ENCODE measurements around the gene EEF1B2.
"Not testable (repeated sequence)": the region's sequence is repeated elsewhere in the genome, so short reads cannot be mapped to it uniquely, and the experiment has no call there.

Gene EEF1B2

DNA sequence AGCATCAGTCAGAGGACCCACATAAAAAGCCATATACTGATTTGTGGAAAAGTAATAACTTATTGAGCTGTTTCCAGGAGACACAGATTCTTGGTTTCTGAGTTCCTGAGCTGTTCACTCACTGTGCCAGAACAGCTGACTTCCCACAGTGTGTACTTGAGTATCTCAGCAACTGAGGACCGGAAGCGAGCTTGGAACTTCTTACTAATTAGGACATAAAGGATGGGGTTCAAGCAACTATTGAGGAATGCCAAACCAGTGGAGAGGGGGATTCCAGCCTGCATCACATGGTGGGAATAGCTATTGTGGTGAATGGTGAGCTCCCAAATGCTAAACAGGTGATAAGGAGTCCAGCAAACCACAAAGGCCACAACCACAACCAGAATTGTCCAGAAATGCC, 16.4 kb downstream of the EEF1B2 start:
- POLR2A ChIA-PET: no interaction called here
- no peaks in the 10 kb centered on the region for H3K4me1 ChIP-seq (ENCODE audit: control extremely low read depth in 1 of 4, control insufficient read depth in 4 of 4, insufficient read depth in 4 of 4, low read length in 3 of 4)
- DNase-seq: no peak
- CTCF ChIA-PET: interaction anchor here (0.8 kb wide), 1 partner anchor 10 kb away, joined by 3 read pairs; no protein-coding TSS in a partner anchor
- H3K4me3 ChIP-seq (ENCODE audit: control insufficient read depth in 1 of 7, extremely low read depth in 1 of 7, insufficient read depth in 4 of 7, low read depth in 2 of 7, low read length in 6 of 7): no peak overlapping the region
- no peak overlapping the region for H3K27ac ChIP-seq (ENCODE audit: insufficient read depth in 1 of 2, low read depth in 1 of 2, low read length in 2 of 2, poor library complexity in 1 of 2, severe bottlenecking in 2 of 2)
- no peaks in the 10 kb centered on the region for H3K9me3 ChIP-seq (ENCODE audit: control extremely low read depth in 1 of 5, control insufficient read depth in 4 of 5, insufficient read depth in 2 of 5, low read depth in 1 of 5, low read length in 4 of 5)
- no peaks in the 10 kb centered on the region for H3K36me3 ChIP-seq (ENCODE audit: control insufficient read depth in 4 of 4, insufficient read depth in 4 of 4, low read length in 3 of 4)
- 90% methylated on average over 2 of the region's 2 CpGs for WGBS (ENCODE audit: insufficient coverage)
- H3K27me3 ChIP-seq (replicated peaks in 2 of 5; ENCODE audit: control insufficient read depth in 4 of 5, insufficient read depth in 5 of 5, low read length in 4 of 5): peaks cover 0 to 10% (median 3%) of the 10 kb centered on the region in 5 experiments

GRCh38 chr2:206176901-206177300, 17.2 kb downstream of the EEF1B2 start:
- POLR2A ChIA-PET: no interaction called here
- H3K27me3 ChIP-seq (replicated peaks in 2 of 5; ENCODE audit: control insufficient read depth in 4 of 5, insufficient read depth in 5 of 5, low read length in 4 of 5): peaks cover 0 to 10% (median 3%) of the 10 kb centered on the region in 5 experiments

GRCh38 chr2:206181526-206181925, 21.8 kb downstream of the EEF1B2 start:
- H3K9me3 ChIP-seq (ENCODE audit: control extremely low read depth in 1 of 5, control insufficient read depth in 4 of 5, insufficient read depth in 2 of 5, low read depth in 1 of 5, low read length in 4 of 5); H3K4me3 ChIP-seq (ENCODE audit: control insufficient read depth in 1 of 7, extremely low read depth in 1 of 7, insufficient read depth in 4 of 7, low read depth in 2 of 7, low read length in 6 of 7); H3K27me3 ChIP-seq (replicated peaks in 2 of 5; ENCODE audit: control insufficient read depth in 4 of 5, insufficient read depth in 5 of 5, low read length in 4 of 5); H3K36me3 ChIP-seq (ENCODE audit: control insufficient read depth in 4 of 4, insufficient read depth in 4 of 4, low read length in 3 of 4); CTCF ChIA-PET; H3K27ac ChIP-seq (ENCODE audit: insufficient read depth in 1 of 2, low read depth in 1 of 2, low read length in 2 of 2, poor library complexity in 1 of 2, severe bottlenecking in 2 of 2); POLR2A ChIA-PET; H3K4me1 ChIP-seq (ENCODE audit: control extremely low read depth in 1 of 4, control insufficient read depth in 4 of 4, insufficient read depth in 4 of 4, low read length in 3 of 4); DNase-seq: not testable (repeated sequence)
- 100% methylated on average over 3 of the region's 6 CpGs for WGBS (ENCODE audit: insufficient coverage)

More at GRCh38 chr2:206176901-206177300, 17.2 kb downstream of the EEF1B2 start:
- Histone ChIP-seq H3K9me3 (ENCODE audit: control extremely low read depth in 1 of 5, control insufficient read depth in 4 of 5, insufficient read depth in 2 of 5, low read depth in 1 of 5, low read length in 4 of 5) (no peaks in the 10 kb centered on the region), H3K27ac (ENCODE audit: insufficient read depth in 1 of 2, low read depth in 1 of 2, low read length in 2 of 2, poor library complexity in 1 of 2, severe bottlenecking in 2 of 2) (no peak overlapping the region), H3K4me3 (ENCODE audit: control insufficient read depth in 1 of 7, extremely low read depth in 1 of 7, insufficient read depth in 4 of 7, low read depth in 2 of 7, low read length in 6 of 7) (no peak overlapping the region), H3K36me3 (ENCODE audit: control insufficient read depth in 4 of 4, insufficient read depth in 4 of 4, low read length in 3 of 4) (no peaks in the 10 kb centered on the region), H3K4me1 (ENCODE audit: control extremely low read depth in 1 of 4, control insufficient read depth in 4 of 4, insufficient read depth in 4 of 4, low read length in 3 of 4) (no peaks in the 10 kb centered on the region)
- CTCF ChIA-PET: no interaction called here
- no peak for DNase-seq
- 54% methylated on average over 3 of the region's 3 CpGs for WGBS (ENCODE audit: insufficient coverage)

DNA sequence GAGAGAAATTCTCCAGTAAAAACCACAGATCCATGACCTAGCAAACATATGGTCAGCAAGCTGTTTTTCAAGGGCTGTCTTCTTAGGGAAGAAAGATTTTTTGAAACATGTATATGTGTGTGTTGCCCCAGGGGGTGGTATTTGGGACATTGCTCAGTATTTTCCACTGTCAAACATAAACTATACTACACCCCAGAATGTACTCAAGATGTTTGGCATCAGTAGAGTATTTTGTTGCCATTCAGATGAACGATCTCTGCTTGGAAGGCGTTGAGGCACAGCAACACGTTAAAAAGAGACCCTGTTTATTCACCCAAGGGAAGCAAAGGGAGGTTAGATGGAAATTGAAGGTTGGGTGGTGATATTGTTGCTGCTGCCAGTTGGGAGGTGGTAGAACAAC, 30.0 kb downstream of the EEF1B2 start:
- no CpG with 5 or more reads among the region's 3 CpGs for WGBS (ENCODE audit: insufficient coverage)
- DNase-seq: no peak
- ChIA-PET CTCF (no interaction called here), POLR2A (no interaction called here)
- Histone ChIP-seq H3K27me3 (replicated peaks in 2 of 5; ENCODE audit: control insufficient read depth in 4 of 5, insufficient read depth in 5 of 5, low read length in 4 of 5) (peaks cover 0 to 10% (median 6%) of the 10 kb centered on the region in 5 experiments), H3K4me3 (ENCODE audit: control insufficient read depth in 1 of 7, extremely low read depth in 1 of 7, insufficient read depth in 4 of 7, low read depth in 2 of 7, low read length in 6 of 7) (no peak overlapping the region), H3K9me3 (ENCODE audit: control extremely low read depth in 1 of 5, control insufficient read depth in 4 of 5, insufficient read depth in 2 of 5, low read depth in 1 of 5, low read length in 4 of 5) (no peaks in the 10 kb centered on the region), H3K36me3 (ENCODE audit: control insufficient read depth in 4 of 4, insufficient read depth in 4 of 4, low read length in 3 of 4) (no peaks in the 10 kb centered on the region), H3K4me1 (ENCODE audit: control extremely low read depth in 1 of 4, control insufficient read depth in 4 of 4, insufficient read depth in 4 of 4, low read length in 3 of 4) (no peaks in the 10 kb centered on the region), H3K27ac (ENCODE audit: insufficient read depth in 1 of 2, low read depth in 1 of 2, low read length in 2 of 2, poor library complexity in 1 of 2, severe bottlenecking in 2 of 2) (no peak overlapping the region)

DNA sequence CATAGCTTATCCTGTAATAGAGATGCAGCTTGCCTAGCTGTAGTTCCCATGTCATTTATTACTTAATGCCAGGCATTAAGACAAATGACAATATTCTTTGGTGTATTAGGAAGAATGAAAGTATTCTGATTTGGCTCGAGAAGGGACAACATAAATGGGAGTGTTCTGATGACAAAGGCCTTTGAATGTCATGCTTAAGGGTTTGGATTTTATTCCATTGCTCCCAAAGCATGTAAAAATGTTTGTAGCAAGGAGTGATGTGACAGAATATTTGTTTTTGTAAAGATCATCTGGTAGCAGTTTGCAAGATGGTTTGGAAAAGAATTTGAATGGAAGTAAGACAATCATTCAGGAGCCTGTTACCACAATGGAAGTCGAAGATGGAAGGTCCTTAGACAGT, 30.4 kb downstream of the EEF1B2 start:
- ChIA-PET CTCF (no interaction called here), POLR2A (no interaction called here)
- Histone ChIP-seq H3K27me3 (replicated peaks in 2 of 5; ENCODE audit: control insufficient read depth in 4 of 5, insufficient read depth in 5 of 5, low read length in 4 of 5) (peaks cover 0 to 10% (median 6%) of the 10 kb centered on the region in 5 experiments), H3K4me1 (ENCODE audit: control extremely low read depth in 1 of 4, control insufficient read depth in 4 of 4, insufficient read depth in 4 of 4, low read length in 3 of 4) (no peaks in the 10 kb centered on the region), H3K4me3 (ENCODE audit: control insufficient read depth in 1 of 7, extremely low read depth in 1 of 7, insufficient read depth in 4 of 7, low read depth in 2 of 7, low read length in 6 of 7) (no peak overlapping the region), H3K36me3 (ENCODE audit: control insufficient read depth in 4 of 4, insufficient read depth in 4 of 4, low read length in 3 of 4) (no peaks in the 10 kb centered on the region), H3K9me3 (ENCODE audit: control extremely low read depth in 1 of 5, control insufficient read depth in 4 of 5, insufficient read depth in 2 of 5, low read depth in 1 of 5, low read length in 4 of 5) (no peaks in the 10 kb centered on the region), H3K27ac (ENCODE audit: insufficient read depth in 1 of 2, low read depth in 1 of 2, low read length in 2 of 2, poor library complexity in 1 of 2, severe bottlenecking in 2 of 2) (no peak overlapping the region)
- 93% methylated on average over 2 of the region's 2 CpGs for WGBS (ENCODE audit: insufficient coverage)
- no peak for DNase-seq

GRCh38 chr2:206190689-206191088, 31.0 kb downstream of the EEF1B2 start:
- Histone ChIP-seq H3K27me3 (replicated peaks in 2 of 5; ENCODE audit: control insufficient read depth in 4 of 5, insufficient read depth in 5 of 5, low read length in 4 of 5) (peaks cover 0 to 10% (median 6%) of the 10 kb centered on the region in 5 experiments), H3K9me3 (ENCODE audit: control extremely low read depth in 1 of 5, control insufficient read depth in 4 of 5, insufficient read depth in 2 of 5, low read depth in 1 of 5, low read length in 4 of 5) (no peaks in the 10 kb centered on the region), H3K4me1 (ENCODE audit: control extremely low read depth in 1 of 4, control insufficient read depth in 4 of 4, insufficient read depth in 4 of 4, low read length in 3 of 4) (no peaks in the 10 kb centered on the region), H3K4me3 (ENCODE audit: control insufficient read depth in 1 of 7, extremely low read depth in 1 of 7, insufficient read depth in 4 of 7, low read depth in 2 of 7, low read length in 6 of 7) (no peak overlapping the region), H3K36me3 (ENCODE audit: control insufficient read depth in 4 of 4, insufficient read depth in 4 of 4, low read length in 3 of 4) (no peaks in the 10 kb centered on the region), H3K27ac (ENCODE audit: insufficient read depth in 1 of 2, low read depth in 1 of 2, low read length in 2 of 2, poor library complexity in 1 of 2, severe bottlenecking in 2 of 2) (no peak overlapping the region)
- no peak for DNase-seq
- CTCF ChIA-PET: no interaction called here
- POLR2A ChIA-PET: no interaction called here
- WGBS (ENCODE audit: insufficient coverage): 91% methylated on average over 4 of the region's 5 CpGs

DNA sequence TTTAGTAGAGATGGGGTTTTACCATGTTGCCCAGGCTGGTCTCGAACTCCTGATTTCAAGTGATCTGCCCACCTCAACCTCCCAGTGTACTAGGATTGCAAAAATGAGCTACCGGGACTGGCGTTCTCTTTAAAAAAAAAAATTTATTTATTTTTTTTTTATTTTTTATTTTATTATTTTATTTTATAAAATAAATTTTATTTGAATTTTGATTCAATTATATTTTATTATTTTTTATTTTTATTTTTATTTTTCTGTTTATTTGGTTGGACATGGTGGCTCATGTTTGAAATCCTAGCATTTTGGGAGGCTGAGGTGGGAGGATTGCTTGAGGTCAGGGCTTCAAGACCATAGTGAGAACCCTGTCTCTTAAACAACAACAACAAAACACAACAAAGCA, 32.5 kb downstream of the EEF1B2 start:
- Histone ChIP-seq H3K36me3 (ENCODE audit: control insufficient read depth in 4 of 4, insufficient read depth in 4 of 4, low read length in 3 of 4) (no peaks in the 10 kb centered on the region), H3K27ac (ENCODE audit: insufficient read depth in 1 of 2, low read depth in 1 of 2, low read length in 2 of 2, poor library complexity in 1 of 2, severe bottlenecking in 2 of 2) (no peak overlapping the region), H3K4me1 (ENCODE audit: control extremely low read depth in 1 of 4, control insufficient read depth in 4 of 4, insufficient read depth in 4 of 4, low read length in 3 of 4) (no peaks in the 10 kb centered on the region), H3K9me3 (ENCODE audit: control extremely low read depth in 1 of 5, control insufficient read depth in 4 of 5, insufficient read depth in 2 of 5, low read depth in 1 of 5, low read length in 4 of 5) (no peaks in the 10 kb centered on the region), H3K27me3 (replicated peaks in 2 of 5; ENCODE audit: control insufficient read depth in 4 of 5, insufficient read depth in 5 of 5, low read length in 4 of 5) (peaks cover 0 to 10% (median 6%) of the 10 kb centered on the region in 5 experiments), H3K4me3 (ENCODE audit: control insufficient read depth in 1 of 7, extremely low read depth in 1 of 7, insufficient read depth in 4 of 7, low read depth in 2 of 7, low read length in 6 of 7) (no peak overlapping the region)
- no peak for DNase-seq
- POLR2A ChIA-PET: no interaction called here
- CTCF ChIA-PET: no interaction called here
- no CpG with 5 or more reads among the region's 3 CpGs for WGBS (ENCODE audit: insufficient coverage)
